HepG2 (cell line): Measurements from ENCODE around the gene PDSS2. TPM values are rescaled to one million over a fixed set of nuclear protein-coding genes. Genes with fewer than 3 reads are reported as not detected.

Experiments
- CENPBD1 ChIP-seq: sonication (generic); formaldehyde crosslinking; IDR thresholded peaks from 2 replicates; pipeline ENCODE4 v1.8.0; 2022; ENCODE audit warnings: missing genetic modification reagents, low read depth, mild to moderate bottlenecking, borderline replicate concordance
- E2F1 ChIP-seq: sonication (generic); formaldehyde crosslinking; IDR thresholded peaks from 2 replicates; pipeline ENCODE4 v1.5.0; 2020; ENCODE audit warnings: missing genetic modification reagents
- GLI4 ChIP-seq: sonication (generic); formaldehyde crosslinking; IDR thresholded peaks from 2 replicates; pipeline ENCODE4 v1.5.1; 2020; ENCODE audit warnings: missing genetic modification reagents, mild to moderate bottlenecking, moderate library complexity, borderline replicate concordance
- MEIS2 ChIP-seq: sonication (generic); formaldehyde crosslinking; IDR thresholded peaks from 2 replicates; pipeline ENCODE4 v1.9.0; 2021; ENCODE audit warnings: mild to moderate bottlenecking, missing genetic modification reagents
- MTF1 ChIP-seq: sonication (generic); formaldehyde crosslinking; IDR thresholded peaks from 2 replicates; pipeline ENCODE4 v1.5.0; 2020; ENCODE audit warnings: missing genetic modification reagents
- NCOR1 ChIP-seq: fragments of 200-600 bp; sonication (generic); IDR thresholded peaks from 2 replicates; pipeline ENCODE4 v1.7.0; 2017; ENCODE audit warnings: antibody characterized with exemption, low read length, borderline replicate concordance
- POGZ ChIP-seq: sonication (generic); formaldehyde crosslinking; IDR thresholded peaks from 2 replicates; pipeline ENCODE4 v1.4.0; 2020; ENCODE audit warnings: mild to moderate bottlenecking, missing genetic modification reagents
- REST ChIP-seq, 2 experiments: IDR thresholded peaks; 2 replicates each; pipeline ENCODE4 v1.6.1; 2011 to 2012; ENCODE audit warnings: low read length in 2 of 2, borderline replicate concordance in 1 of 2, low read depth in 1 of 2, mild to moderate bottlenecking in 1 of 2, moderate library complexity in 1 of 2
- TRAFD1 ChIP-seq: sonication (generic); formaldehyde crosslinking; IDR thresholded peaks from 2 replicates; pipeline ENCODE4 v1.5.1; 2020; ENCODE audit warnings: missing genetic modification reagents, mild to moderate bottlenecking, borderline replicate concordance
- ZBTB20 ChIP-seq: sonication (generic); formaldehyde crosslinking; IDR thresholded peaks from 2 replicates; pipeline ENCODE4 v1.8.1; 2023; ENCODE audit warnings: missing genetic modification reagents, low read depth, mild to moderate bottlenecking, borderline replicate concordance
- ZBTB25 ChIP-seq: IDR thresholded peaks from 2 replicates; pipeline ENCODE4 v1.6.1; 2018; ENCODE audit warnings: missing genetic modification reagents
- ZFX ChIP-seq: sonication (generic); formaldehyde crosslinking; IDR thresholded peaks from 2 replicates; pipeline ENCODE4 v1.4.0; 2020; ENCODE audit warnings: mild to moderate bottlenecking, low read depth, missing genetic modification reagents, moderate library complexity
- ZNF101 ChIP-seq: sonication (generic); formaldehyde crosslinking; IDR thresholded peaks from 2 replicates; pipeline ENCODE4 v1.4.0; 2020; ENCODE audit warnings: mild to moderate bottlenecking, low read depth, missing genetic modification reagents, borderline replicate concordance
- ZNF276 ChIP-seq: sonication (generic); formaldehyde crosslinking; IDR thresholded peaks from 2 replicates; pipeline ENCODE4 v1.4.0; 2020; ENCODE audit warnings: mild to moderate bottlenecking, low read depth, missing genetic modification reagents
- ZNF678 ChIP-seq: sonication (generic); formaldehyde crosslinking; IDR thresholded peaks from 2 replicates; pipeline ENCODE4 v1.4.0; 2020; ENCODE audit warnings: mild to moderate bottlenecking, missing genetic modification reagents
- ZSCAN25 ChIP-seq: sonication (generic); formaldehyde crosslinking; IDR thresholded peaks from 2 replicates; pipeline ENCODE4 v1.8.0; 2022; ENCODE audit warnings: mild to moderate bottlenecking, missing genetic modification reagents
- ZSCAN29 ChIP-seq: sonication (generic); formaldehyde crosslinking; conservative IDR thresholded peaks from 2 replicates; pipeline ENCODE4 v1.4.0; 2020; ENCODE audit warnings: mild to moderate bottlenecking, missing genetic modification reagents
- polyA plus RNA-seq, 8 experiments: library from polyadenylated mRNA; depleted of rRNA in 3 of 8; stranded (reverse) in 7 of 8; unstranded in 1 of 8; fragments of >200 nt; fragmentation: Illumina TruSeq in 4 of 8; extraction: Trizol in 4 of 8; gene quantifications; 2 replicates each; pipeline versions ENCODE4 v1.2.1 to v1.2.3, GENCODE V29; 2011 to 2016; ENCODE audit warnings: low read depth in 4 of 8, missing spikeins in 1 of 8, mixed read lengths in 1 of 8; ENCODE audit not compliant: insufficient read depth in 1 of 8
- total RNA-seq, 5 experiments: library from RNA; depleted of rRNA; stranded (reverse); fragments of >200 nt; fragmentation: Illumina TruSeq; extraction: Trizol; gene quantifications; 2 replicates each; pipeline ENCODE4 v1.2.3, GENCODE V29; 2016; ENCODE audit warnings: low read depth in 1 of 5

The PDSS2 gene
- total and polyA plus RNA-seq, 2 of the 13 experiments (the other 11 are each of a cell fraction or from before 2014, with no cell fraction given), result 16.2 to 17.0 TPM

- TF ChIP-seq MTF1 (CRISPR knock-in tag) (peak; percentile 95), ZSCAN25 (CRISPR knock-in tag) (no peak), ZNF276 (CRISPR knock-in tag) (peak; percentile 55; the same call in 1 of the 2 replicates), CENPBD1 (CRISPR knock-in tag) (no peak), NCOR1 (0 out of 2 replicates have a peak, but pooled peaks have one; percentile 18), REST (IDR thresholded peaks at IDR 0.05; ENCODE audit: borderline replicate concordance in 1 of 2, low read depth in 1 of 2, low read length in 2 of 2) (no peak), ZFX (CRISPR knock-in tag) (peak; percentile 95), ZNF101 (0 out of 2 replicates have a peak, but pooled peaks have one; percentile 79), MEIS2 (CRISPR knock-in tag) (peak; percentile 85; the same call in 1 of the 2 replicates), ZNF678 (peak; percentile 86; the same call in 1 of the 2 replicates), GLI4 (CRISPR knock-in tag) (no peak), ZSCAN29 (CRISPR knock-in tag) (0 out of 2 replicates have a peak, but pooled peaks have one; percentile 35), ZBTB20 (CRISPR knock-in tag) (0 out of 2 replicates have a peak, but pooled peaks have one; percentile 14), ZBTB25 (CRISPR knock-in tag) (no peak), POGZ (CRISPR knock-in tag) (peak; percentile 90), E2F1 (CRISPR knock-in tag) (peak; percentile 26), TRAFD1 (CRISPR knock-in tag) (peak; percentile 93)
These were observed at the start of gene PDSS2 (continued) for GRCh38 chr6:107459283-107460082.
